Left cardiac atrium (tissue), 4 donors: ENCODE results near the gene SERPINA5. TPM values are rescaled to one million over a fixed set of nuclear protein-coding genes. Genes with fewer than 3 reads are reported as not detected.
A peak's percentile ranks its signal among the peaks of the same experiment; 100 is the strongest.

ENCODE experiments used
- ATAC-seq, 2 donors: fragments of 200-7000 bp; cut with Tn5 transposase; one replicate each; pipeline ENCODE4 v1.9.1; 2020; ENCODE audit warnings: mild to moderate bottlenecking in 2 of 2, moderate library complexity in 2 of 2
- DNase-seq: peaks from one replicate; pipeline ENCODE4 v3.0.0-alpha.2; 2020
- intact Hi-C, 2 donors: fragments of 100-400 bp; cut with DNase I; formaldehyde crosslinking; loops; one replicate each; pipeline versions ENCODE4 v1.14.1 to v1.15.1; 2022 to 2023
- long read RNA-seq: library from polyadenylated mRNA; unstranded; transcript quantifications from one replicate; pipeline ENCODE4 v2.0.0, GENCODE V29; 2021
- total RNA-seq, 2 donors: library from RNA; stranded (reverse); fragmentation: NEBNext Ultra II Directional; extraction: Animal tissue kit (Norgen Biotek cat#: 25700); gene quantifications; one replicate each; pipeline ENCODE4 v1.2.1, GENCODE V29; 2021
- donor health status: DM: no; HTN: yes; CAD: no.
- donor health status: DM: no; HTN: yes; CAD: no; lungs with severe emphysema.
- donor health status: DM: yes; HTN: yes; CAD: no.
- donor health status: Dilated cardiomyopathy.

The SERPINA5 gene, protein sequence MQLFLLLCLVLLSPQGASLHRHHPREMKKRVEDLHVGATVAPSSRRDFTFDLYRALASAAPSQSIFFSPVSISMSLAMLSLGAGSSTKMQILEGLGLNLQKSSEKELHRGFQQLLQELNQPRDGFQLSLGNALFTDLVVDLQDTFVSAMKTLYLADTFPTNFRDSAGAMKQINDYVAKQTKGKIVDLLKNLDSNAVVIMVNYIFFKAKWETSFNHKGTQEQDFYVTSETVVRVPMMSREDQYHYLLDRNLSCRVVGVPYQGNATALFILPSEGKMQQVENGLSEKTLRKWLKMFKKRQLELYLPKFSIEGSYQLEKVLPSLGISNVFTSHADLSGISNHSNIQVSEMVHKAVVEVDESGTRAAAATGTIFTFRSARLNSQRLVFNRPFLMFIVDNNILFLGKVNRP
- total RNA-seq: 10 to 100 TPM in 1 of 2 donors, 1 to 10 TPM in 1; 9.3 to 13.8 TPM
- long read RNA-seq, partial matches to known transcripts: 4 of 11 reads
- long read RNA-seq, other reads (novel, unspliced or antisense): 0 of 11 reads

- intact Hi-C loops: no loop called here
- DNase-seq (peak; percentile 78), ATAC-seq (peak; percentile 54 to 82)
Observed at GRCh38 chr14:94581127-94581999, at the start of gene SERPINA5. Gene SERPINA5 (plus strand): TSS chr14:94581426. CDS start chr14:94587363, 5,937 bp downstream.

DNA sequence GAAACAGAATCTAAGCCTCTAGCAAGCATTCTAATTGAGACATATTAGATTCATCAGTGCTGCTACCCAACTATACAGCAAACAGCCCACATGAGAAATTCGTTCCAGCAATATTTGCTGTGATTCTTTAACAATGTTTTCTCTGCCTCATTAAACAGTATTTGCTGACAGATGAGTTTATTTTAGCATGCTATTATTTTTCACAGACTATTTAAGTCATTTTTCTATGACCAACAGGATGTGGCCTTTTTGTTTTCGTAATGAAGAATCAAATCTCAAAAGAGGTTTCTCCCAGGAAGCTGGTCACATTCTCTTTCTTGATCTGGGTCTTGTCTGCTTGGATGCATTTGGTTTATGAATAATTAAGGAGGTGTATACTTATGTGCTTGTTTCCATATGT, 48.8 kb upstream of the SERPINA5 start:
- no peak for ATAC-seq
- DNase-seq: no peak
- intact Hi-C loops: no loop called here

- no peak for ATAC-seq
- intact Hi-C loops: no loop called here
- DNase-seq: no peak
Observed at GRCh38 chr14:94535506-94535905, 45.7 kb upstream of the SERPINA5 start.

DNA sequence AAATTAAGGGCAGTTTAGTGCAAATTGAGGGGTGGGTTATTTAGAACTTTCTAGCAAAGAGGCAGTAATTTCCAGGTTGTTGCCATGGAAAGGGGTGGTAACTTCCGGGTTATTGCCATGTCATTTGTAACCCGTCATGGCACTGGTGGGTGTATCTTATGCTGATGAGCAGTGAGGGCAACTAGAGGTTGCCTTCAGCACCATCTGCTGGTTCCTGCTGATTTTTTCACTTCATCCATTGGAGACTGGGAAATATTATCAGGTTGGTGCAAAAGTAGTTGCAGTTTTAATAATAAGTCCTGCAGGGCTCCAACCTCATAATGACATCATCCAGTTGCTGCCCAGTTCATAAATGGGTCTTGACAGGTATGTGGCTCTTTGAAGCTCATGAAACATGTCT, 44.4 kb upstream of the SERPINA5 start:
- intact Hi-C loops: no loop called here
- DNase-seq: no peak
- no peak for ATAC-seq

DNA sequence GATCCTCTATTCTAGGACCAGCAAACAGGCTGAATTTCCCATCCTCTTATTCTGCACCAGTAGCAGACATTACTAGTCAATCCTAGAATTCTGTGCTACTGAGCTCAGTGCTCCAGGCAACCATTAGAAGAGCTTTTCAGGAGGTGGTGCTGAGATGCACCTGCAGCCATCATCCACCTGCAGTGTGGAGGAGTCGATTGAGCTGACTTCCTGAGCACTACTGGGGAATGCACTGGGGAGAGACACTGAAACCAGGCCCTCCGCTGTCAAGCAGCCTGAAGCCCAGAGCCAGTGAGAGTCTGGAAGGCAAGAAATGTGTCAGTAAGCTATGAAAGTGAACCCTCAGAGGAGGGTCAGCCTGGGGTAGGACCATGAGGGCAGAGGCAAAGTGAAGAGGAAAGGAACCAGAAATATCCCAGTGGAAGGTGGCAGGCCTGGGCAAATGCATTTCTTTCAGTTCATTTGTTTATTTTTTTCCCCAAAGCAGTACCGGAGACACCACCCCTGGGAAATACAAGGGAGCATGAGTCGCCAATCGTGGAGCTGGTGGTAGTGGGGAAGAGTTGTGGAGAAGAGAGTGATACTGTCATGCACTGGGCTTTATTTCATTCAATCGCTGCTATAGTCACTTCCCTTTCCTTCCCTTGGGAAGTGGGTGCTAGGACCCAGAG, 43.0 kb upstream of the SERPINA5 start:
- intact Hi-C loops: no loop called here
- DNase-seq (no peak), ATAC-seq (no peak)

DNA sequence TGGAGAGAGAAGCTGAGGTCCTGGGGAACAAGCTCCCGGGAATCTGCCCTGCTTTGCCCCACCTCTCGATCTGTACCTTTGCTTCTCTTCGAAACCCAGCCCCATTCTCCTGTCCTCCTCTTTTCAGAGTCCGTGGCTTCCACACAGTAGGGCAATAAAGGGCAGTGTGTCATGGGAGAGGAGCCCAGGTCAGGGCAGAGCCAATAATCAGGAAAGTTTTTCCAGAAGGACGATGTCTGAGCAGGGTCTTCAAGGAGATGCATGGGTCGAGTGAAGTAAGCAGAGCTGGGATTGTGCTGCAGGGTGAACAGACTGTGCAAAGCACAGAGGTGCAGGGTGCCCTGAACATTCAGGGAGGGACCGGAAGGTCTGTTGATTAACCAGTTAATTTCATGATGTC, 42.0 kb upstream of the SERPINA5 start:
- no peak for DNase-seq
- ATAC-seq: no peak
- intact Hi-C loops: no loop called here

- intact Hi-C loops: loop anchor here in 1 of 2 donors (10.0 kb wide), 1 partner anchor 115 kb away; no protein-coding TSS in a partner anchor
- DNase-seq: no peak
- ATAC-seq: peak in 1 of 2 donors; percentile 35
Observed at GRCh38 chr14:94540031-94540794, 41.0 kb upstream of the SERPINA5 start.

- ATAC-seq: no peak
- intact Hi-C loops: loop anchor here in 1 of 2 donors (10.0 kb wide), 1 partner anchor 117 kb away; no protein-coding TSS in a partner anchor
Observed at GRCh38 chr14:94541234-94541975, 39.8 kb upstream of the SERPINA5 start.

DNA sequence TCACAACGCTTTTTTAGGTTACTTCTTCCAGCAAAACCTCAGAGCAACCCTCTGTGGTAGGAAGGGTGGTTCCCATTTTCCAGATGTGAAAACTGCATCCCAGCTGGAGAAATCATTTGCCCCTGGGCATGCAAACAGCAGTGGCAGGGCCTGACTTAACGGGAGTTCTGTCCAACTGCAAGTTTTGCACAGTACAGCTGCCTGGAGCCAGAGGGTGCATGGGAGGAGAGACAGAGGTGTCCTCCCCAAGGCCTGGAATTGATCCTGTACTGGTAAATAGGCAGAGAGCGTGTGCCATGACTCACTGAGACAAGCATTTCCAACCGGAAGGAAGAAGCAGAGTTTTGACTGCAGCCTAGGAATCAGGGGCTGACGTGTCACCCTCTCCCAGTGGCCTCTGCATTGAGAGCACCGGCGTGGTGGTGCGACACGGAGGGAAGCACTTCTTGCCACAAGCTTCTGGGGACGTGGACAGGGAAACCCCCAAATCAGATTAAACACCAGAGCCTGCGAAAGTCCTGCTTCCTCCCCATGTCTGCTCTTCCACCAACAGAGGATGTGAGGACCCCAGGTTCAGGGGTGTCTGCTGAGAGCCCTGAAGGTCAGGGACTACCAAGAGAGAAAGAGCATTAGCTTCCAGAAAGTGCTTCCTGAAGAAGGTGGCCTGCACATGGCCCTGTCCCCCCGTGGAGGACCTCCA, 39.0 kb upstream of the SERPINA5 start:
- intact Hi-C loops: loop anchor here in 1 of 2 donors (10.0 kb wide), 1 partner anchor 117 kb away; no protein-coding TSS in a partner anchor
- DNase-seq: no peak
- ATAC-seq: no peak

More at GRCh38 chr14:94541234-94541975, 39.8 kb upstream of the SERPINA5 start:
- no peak for DNase-seq

DNA sequence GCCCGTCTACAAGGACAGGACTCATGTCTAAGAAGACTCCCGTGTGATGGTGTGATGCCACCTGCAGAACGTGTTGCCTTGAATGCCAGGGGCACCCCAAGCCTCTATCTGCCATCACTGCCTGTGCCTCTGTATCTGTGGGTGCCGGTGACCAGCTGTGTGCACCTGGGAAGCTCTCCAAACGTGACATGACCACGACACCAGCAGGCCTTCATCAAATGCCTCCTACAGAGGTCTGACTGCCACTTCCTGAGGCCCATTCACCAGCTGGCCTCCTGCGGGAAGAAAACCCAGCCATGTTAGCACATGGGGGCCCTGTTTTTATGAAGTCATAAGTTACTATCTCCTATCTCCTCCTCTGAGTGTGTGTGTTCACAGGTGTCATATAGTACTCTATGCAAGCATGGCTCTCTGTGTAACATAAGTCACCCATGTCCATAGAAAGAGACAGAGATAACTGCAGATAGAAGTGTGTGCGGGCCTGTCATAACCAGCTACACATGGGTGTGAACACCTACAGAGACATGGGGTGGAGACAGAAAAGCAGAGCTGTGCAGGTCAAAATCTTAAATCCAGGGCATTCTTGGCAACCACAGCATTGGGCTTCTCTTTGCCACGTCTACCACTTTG, 38.3 kb upstream of the SERPINA5 start:
- ATAC-seq: no peak
- no peak for DNase-seq
- intact Hi-C loops: loop anchor here in 1 of 2 donors (10.0 kb wide), 1 partner anchor 118 kb away; no protein-coding TSS in a partner anchor

- DNase-seq: no peak
Observed at GRCh38 chr14:94543449-94544124, 37.6 kb upstream of the SERPINA5 start.

GRCh38 chr14:94544726-94545125, 36.5 kb upstream of the SERPINA5 start:
- intact Hi-C loops: loop anchor here (5.0 to 10.0 kb wide), 2 partner anchors 120 to 122 kb away; no protein-coding TSS in a partner anchor
- ATAC-seq (no peak), DNase-seq (no peak)

More at GRCh38 chr14:94543449-94544124, 37.6 kb upstream of the SERPINA5 start:
- intact Hi-C loops: loop anchor here in 1 of 2 donors (10.0 kb wide), 1 partner anchor 119 kb away; no protein-coding TSS in a partner anchor
- no peak for ATAC-seq

DNA sequence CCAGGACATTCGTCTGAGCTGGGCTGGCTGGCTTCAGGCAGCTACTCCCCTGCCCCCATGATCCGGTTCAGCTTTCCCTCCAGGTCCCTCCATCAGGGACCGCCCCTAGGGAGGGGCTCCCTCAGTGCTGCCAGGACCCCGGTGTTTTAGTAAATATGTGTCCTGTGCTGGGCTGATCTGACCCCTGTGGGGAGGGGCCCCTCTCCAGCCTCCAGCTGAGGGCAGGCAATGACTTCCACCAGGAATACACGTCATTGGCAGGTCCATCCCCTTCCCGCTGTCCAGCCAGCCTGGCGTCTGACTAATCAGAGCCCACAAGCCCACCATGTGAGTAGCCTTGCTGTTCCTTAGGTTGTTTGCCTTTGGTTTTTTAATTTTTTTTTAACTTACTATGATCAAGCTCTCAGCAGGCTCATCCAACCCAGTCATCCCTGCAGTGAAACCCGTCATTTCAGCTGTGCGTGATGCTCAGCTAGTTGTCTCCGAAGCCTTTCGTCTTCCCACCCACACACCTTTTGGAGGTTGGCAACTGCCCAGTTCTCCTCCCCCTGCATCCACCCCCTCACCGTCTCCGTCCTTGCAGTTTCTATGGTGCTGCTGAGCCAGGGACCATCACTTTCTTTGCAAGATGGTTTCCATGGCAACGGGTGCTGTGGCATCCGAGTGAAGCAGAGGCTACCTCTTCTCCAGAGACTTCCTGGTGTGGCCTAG, 35.9 kb upstream of the SERPINA5 start:
- DNase-seq (no peak), ATAC-seq (no peak)
- intact Hi-C loops: loop anchor here (5.0 to 10.0 kb wide), 2 partner anchors 120 to 123 kb away; no protein-coding TSS in a partner anchor

GRCh38 chr14:94547151-94547680, 34.0 kb upstream of the SERPINA5 start:
- intact Hi-C loops: loop anchor here (5.0 to 10.0 kb wide), 2 partner anchors 122 to 125 kb away; no protein-coding TSS in a partner anchor
- DNase-seq: no peak
- no peak for ATAC-seq

DNA sequence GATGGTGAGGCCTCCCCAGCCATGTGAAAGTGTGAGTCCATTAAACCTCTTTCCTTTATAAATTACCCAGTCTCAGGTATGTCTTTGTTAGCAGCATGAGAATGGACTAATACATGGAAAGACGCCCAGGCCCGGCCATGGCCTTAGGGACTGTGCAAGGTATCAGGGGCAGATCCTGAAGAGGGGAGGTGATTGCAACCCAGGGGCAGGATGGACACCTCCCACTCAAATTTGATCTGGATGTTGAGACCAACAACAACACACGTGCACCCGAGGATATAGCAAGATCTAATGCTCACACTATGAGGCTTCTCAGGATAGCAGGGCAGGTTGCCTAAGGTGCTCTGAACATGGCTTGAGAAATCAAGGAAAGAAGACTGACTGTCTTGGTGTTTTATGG, 33.5 kb upstream of the SERPINA5 start:
- intact Hi-C loops: loop anchor here (5.0 to 10.0 kb wide), 2 partner anchors 123 to 125 kb away; no protein-coding TSS in a partner anchor
- DNase-seq (no peak), ATAC-seq (no peak)
